Hepatocyte (in vitro differentiated cells): ENCODE results near the gene PPP2R1B. TPM values are rescaled to one million over a fixed set of nuclear protein-coding genes. Genes with fewer than 3 reads are reported as not detected.
"Not testable (repeated sequence)": the region's sequence is repeated elsewhere in the genome, so short reads cannot be mapped to it uniquely, and the experiment has no call there.

Source experiments
- DNase-seq: peaks from one replicate; pipeline ENCODE4 v3.0.0-alpha.2; 2016; ENCODE audit warnings: low spot score
- H2AFZ ChIP-seq: fragments of 200-600 bp; sonication (generic); 2 replicates; pipeline ENCODE4 v1.6.0; 2016; ENCODE audit warnings: antibody characterized with exemption, mild to moderate bottlenecking
- H3K27ac ChIP-seq: fragments of 200-600 bp; sonication (generic); 2 replicates; pipeline ENCODE4 v1.5.1; 2016; ENCODE audit warnings: mild to moderate bottlenecking
- H3K27me3 ChIP-seq: fragments of 200-600 bp; sonication (generic); 2 replicates; pipeline ENCODE4 v1.6.1; 2016
- H3K36me3 ChIP-seq: fragments of 200-600 bp; sonication (generic); replicated peaks from 2 replicates; pipeline ENCODE4 v1.5.1; 2016; ENCODE audit warnings: low read depth; ENCODE audit not compliant: insufficient read depth
- H3K4me1 ChIP-seq: fragments of 200-600 bp; sonication (generic); 2 replicates; pipeline ENCODE4 v1.5.1; 2016; ENCODE audit warnings: mild to moderate bottlenecking, moderate library complexity; ENCODE audit not compliant: insufficient read depth
- H3K4me2 ChIP-seq: fragments of 200-600 bp; sonication (generic); 2 replicates; pipeline ENCODE4 v1.6.0; 2016
- H3K4me3 ChIP-seq: fragments of 200-600 bp; sonication (generic); 2 replicates; pipeline ENCODE4 v1.5.1; 2016; ENCODE audit warnings: mild to moderate bottlenecking
- H3K79me2 ChIP-seq: fragments of 200-600 bp; sonication (generic); 2 replicates; pipeline ENCODE4 v1.6.0; 2017; ENCODE audit warnings: mild to moderate bottlenecking
- H3K9me2 ChIP-seq: fragments of 200-600 bp; sonication (generic); replicated peaks from 2 replicates; pipeline ENCODE4 v1.6.0; 2017; ENCODE audit warnings: mild to moderate bottlenecking; ENCODE audit not compliant: insufficient read depth
- H3K9me3 ChIP-seq: fragments of 200-600 bp; sonication (generic); 2 replicates; pipeline ENCODE4 v1.5.1; 2016; ENCODE audit warnings: low read depth, mild to moderate bottlenecking
- H4K20me1 ChIP-seq: fragments of 200-600 bp; sonication (generic); 2 replicates; pipeline ENCODE4 v1.6.0; 2016; ENCODE audit warnings: mild to moderate bottlenecking; ENCODE audit not compliant: insufficient read depth, poor library complexity, severe bottlenecking
- EZH2 ChIP-seq: fragments of 200-600 bp; sonication (generic); IDR thresholded peaks from 2 replicates; pipeline ENCODE4 v1.6.1; 2016; ENCODE audit warnings: antibody characterized with exemption, mild to moderate bottlenecking, borderline replicate concordance
- EZH2phosphoT487 ChIP-seq: fragments of 200-600 bp; sonication (generic); IDR thresholded peaks from one replicate; pipeline ENCODE4 v1.6.1; 2018; ENCODE audit warnings: antibody characterized with exemption, mild to moderate bottlenecking, low read depth, moderate library complexity; ENCODE audit not compliant: unreplicated experiment, severe bottlenecking
- WGBS: methylation state at CpG from one replicate; pipeline ENCODE4 v1.1.6; 2016; ENCODE audit warnings: low lambda C conversion rate; ENCODE audit errors: missing lambda C conversion rate; 5-methylcytosine and 5-hydroxymethylcytosine counted together
- polyA plus RNA-seq: library from polyadenylated mRNA; unstranded; fragments of >200 nt; fragmentation: Nextera tagmentation; extraction: Ambion mirVana; gene quantifications from 2 replicates; pipeline ENCODE4 v1.2.1, GENCODE V29; 2016
- total RNA-seq: library from RNA; depleted of rRNA; stranded (reverse); fragments of >200 nt; gene quantifications from 2 replicates; pipeline ENCODE4 v1.2.3, GENCODE V29; 2014
- TF ChIP-seq, protein P1 (sequence below): fragments of 200-600 bp; sonication (generic); IDR thresholded peaks from 2 replicates; pipeline ENCODE4 v1.5.1; 2016; ENCODE audit warnings: antibody characterized with exemption, mild to moderate bottlenecking; ENCODE audit not compliant: poor library complexity

The PPP2R1B gene
- total and polyA plus RNA-seq, 2 experiments from 2014 or later: 25.3 to 41.0 TPM

DNA sequence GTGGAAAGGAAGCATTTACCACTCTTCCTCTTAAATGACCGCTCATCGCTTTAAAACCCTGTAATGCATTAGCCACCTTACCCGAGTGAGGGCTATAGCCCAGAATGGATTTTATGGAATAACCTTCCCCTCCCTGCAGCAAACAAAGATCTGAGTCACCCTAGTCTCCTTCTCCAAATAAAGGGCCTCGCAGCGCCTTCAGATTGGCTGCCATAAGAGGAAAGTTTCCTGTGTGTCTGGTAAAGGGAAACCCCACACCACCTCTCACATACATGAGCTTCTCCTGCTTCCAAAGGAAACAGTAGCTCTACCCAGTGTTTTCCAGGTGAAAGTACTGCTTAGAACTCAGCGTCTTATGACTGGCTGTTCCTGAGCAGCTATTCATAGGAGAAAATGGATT is 47.8 kb downstream of the PPP2R1B start:
- H3K4me2 ChIP-seq: peak overlapping the region; percentile 4
- peaks cover 16% of the 10 kb centered on the region for H3K4me1 ChIP-seq
- no peaks in the 10 kb centered on the region for H3K36me3 ChIP-seq
- no peaks in the 10 kb centered on the region for H3K79me2 ChIP-seq
- no peaks in the 10 kb centered on the region for H3K27me3 ChIP-seq
- DNase-seq: peak; percentile 74
- no peak overlapping the region for H3K4me3 ChIP-seq
- TF ChIP-seq, protein P1, sequence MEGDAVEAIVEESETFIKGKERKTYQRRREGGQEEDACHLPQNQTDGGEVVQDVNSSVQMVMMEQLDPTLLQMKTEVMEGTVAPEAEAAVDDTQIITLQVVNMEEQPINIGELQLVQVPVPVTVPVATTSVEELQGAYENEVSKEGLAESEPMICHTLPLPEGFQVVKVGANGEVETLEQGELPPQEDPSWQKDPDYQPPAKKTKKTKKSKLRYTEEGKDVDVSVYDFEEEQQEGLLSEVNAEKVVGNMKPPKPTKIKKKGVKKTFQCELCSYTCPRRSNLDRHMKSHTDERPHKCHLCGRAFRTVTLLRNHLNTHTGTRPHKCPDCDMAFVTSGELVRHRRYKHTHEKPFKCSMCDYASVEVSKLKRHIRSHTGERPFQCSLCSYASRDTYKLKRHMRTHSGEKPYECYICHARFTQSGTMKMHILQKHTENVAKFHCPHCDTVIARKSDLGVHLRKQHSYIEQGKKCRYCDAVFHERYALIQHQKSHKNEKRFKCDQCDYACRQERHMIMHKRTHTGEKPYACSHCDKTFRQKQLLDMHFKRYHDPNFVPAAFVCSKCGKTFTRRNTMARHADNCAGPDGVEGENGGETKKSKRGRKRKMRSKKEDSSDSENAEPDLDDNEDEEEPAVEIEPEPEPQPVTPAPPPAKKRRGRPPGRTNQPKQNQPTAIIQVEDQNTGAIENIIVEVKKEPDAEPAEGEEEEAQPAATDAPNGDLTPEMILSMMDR: no peak
- TF ChIP-seq EZH2 (no peak), EZH2phosphoT487 (no peak)
- H3K27ac ChIP-seq: peak overlapping the region; percentile 46
- H3K9me3 ChIP-seq: no peaks in the 10 kb centered on the region
- WGBS: 53% methylated on average over 6 of the region's 6 CpGs
- no peaks in the 10 kb centered on the region for H3K9me2 ChIP-seq
- no peaks in the 10 kb centered on the region for H4K20me1 ChIP-seq
- no peak overlapping the region for H2AFZ ChIP-seq

DNA sequence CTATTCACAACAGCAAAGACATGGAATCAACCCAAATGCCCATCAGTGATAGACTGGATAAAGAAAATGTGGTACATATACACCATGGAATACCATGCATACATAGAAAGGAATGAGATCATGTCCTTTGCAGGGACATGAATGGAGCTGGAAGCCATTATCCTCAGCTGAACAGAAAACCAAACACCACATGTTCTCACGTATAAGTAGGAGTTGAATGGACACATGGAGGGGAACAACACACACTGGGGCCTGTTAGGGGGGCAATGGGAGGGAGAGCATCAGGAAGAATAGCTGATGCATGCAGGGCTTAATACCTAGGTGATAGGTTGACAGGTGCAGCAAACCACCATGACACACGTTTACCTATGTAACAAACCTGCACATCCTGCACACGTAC is 48.5 kb downstream of the PPP2R1B start:
- H3K27ac ChIP-seq: not testable (repeated sequence)

DNA sequence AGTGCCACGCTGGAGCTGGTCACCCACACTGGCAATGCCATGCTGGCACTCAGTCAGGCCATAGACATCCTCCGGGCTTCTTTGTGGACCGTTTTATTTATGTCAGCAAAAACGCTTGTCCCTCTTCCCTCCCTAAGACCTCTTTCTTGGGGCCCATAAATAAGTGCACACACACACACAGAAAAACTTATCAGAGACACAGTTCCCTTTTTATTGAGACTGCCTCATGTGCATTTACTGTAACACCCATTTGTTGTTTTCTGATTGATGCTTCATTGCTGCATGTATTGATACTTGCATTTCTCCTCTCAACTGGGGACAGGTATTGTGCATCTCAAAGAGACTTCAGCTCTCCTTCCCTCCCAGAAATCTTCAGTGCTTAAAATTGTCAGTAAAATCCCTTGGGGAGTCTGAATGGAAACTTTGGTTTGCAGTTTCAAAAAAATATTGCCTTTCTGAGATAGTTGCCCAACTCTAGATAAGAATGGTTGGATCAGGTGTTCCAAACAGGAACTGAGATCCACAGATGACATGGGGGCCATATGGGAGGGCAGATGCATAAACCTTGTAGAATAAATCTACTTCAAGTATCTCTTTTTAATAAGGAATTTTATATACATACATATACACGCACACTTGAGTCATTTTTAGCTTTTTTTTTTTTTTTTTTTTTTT is 50.9 kb downstream of the PPP2R1B start:
- H3K4me1 ChIP-seq: peaks cover 11% of the 10 kb centered on the region
- no peak overlapping the region for H3K4me2 ChIP-seq
- H3K36me3 ChIP-seq: peaks cover 3% of the 10 kb centered on the region
- H3K27me3 ChIP-seq: no peaks in the 10 kb centered on the region
- H3K9me3 ChIP-seq: no peaks in the 10 kb centered on the region
- H4K20me1 ChIP-seq: no peaks in the 10 kb centered on the region
- no peaks in the 10 kb centered on the region for H3K9me2 ChIP-seq
- TF ChIP-seq EZH2 (no peak), EZH2phosphoT487 (no peak)
- TF ChIP-seq, protein P1: no peak
- DNase-seq: no peak
- 91% methylated on average over 5 of the region's 5 CpGs for WGBS
- no peak overlapping the region for H3K4me3 ChIP-seq
- H2AFZ ChIP-seq: no peak overlapping the region
- H3K27ac ChIP-seq: no peak overlapping the region
- peaks cover 2% of the 10 kb centered on the region for H3K79me2 ChIP-seq

More for the DNA sequence above, 48.5 kb downstream of the PPP2R1B start:
- not testable (repeated sequence) for H3K4me2 ChIP-seq, DNase-seq, H3K36me3 ChIP-seq, H3K79me2 ChIP-seq, H4K20me1 ChIP-seq, H2AFZ ChIP-seq, H3K9me3 ChIP-seq, H3K9me2 ChIP-seq, H3K27me3 ChIP-seq, H3K4me3 ChIP-seq
- 85% methylated on average over 3 of the region's 3 CpGs for WGBS
- peaks cover 16% of the 10 kb centered on the region for H3K4me1 ChIP-seq

DNA sequence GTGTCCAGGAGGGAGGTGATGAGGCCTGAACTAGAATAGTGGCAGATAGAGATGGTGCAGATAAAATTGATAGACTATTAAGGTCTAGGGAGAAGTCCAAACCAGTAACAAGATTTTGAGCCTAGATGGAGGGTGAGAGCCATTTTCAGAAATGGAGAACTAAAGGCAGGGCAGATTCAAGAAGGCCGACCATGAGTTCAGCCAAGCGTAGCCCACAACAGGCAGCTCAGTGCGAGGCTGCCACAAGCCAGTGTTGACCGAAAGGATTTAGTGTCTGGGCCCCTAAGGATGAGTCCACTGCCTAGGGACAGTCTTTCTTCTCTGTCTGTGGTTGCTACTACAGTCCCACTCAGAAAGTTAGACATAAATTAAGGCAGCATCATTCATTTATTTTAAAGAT is 51.7 kb downstream of the PPP2R1B start:
- peaks cover 11% of the 10 kb centered on the region for H3K4me1 ChIP-seq
- H3K79me2 ChIP-seq: peaks cover 2% of the 10 kb centered on the region
- no peaks in the 10 kb centered on the region for H4K20me1 ChIP-seq
- H3K4me3 ChIP-seq: no peak overlapping the region
- H3K27ac ChIP-seq: no peak overlapping the region
- H3K36me3 ChIP-seq: peaks cover 3% of the 10 kb centered on the region
- no peaks in the 10 kb centered on the region for H3K9me3 ChIP-seq
- H3K4me2 ChIP-seq: no peak overlapping the region
- TF ChIP-seq EZH2: no peak
- TF ChIP-seq, protein P1: no peak
- no peak for TF ChIP-seq EZH2phosphoT487
- no peak for DNase-seq
- WGBS: 93% methylated on average over 4 of the region's 4 CpGs
- H3K27me3 ChIP-seq: no peaks in the 10 kb centered on the region
- H2AFZ ChIP-seq: no peak overlapping the region
- no peaks in the 10 kb centered on the region for H3K9me2 ChIP-seq
